Spleen (tissue), 7 donors: ENCODE measurements around the gene TNFAIP2.

Source experiments
- CTCF ChIP-seq, 11 experiments: fragments of 200-600 bp in 7 of 11; fragments of 450-650 bp in 4 of 11; sonication (generic) in 4 of 11; IDR thresholded peaks in 8 of 11; conservative IDR thresholded peaks in 3 of 11; 1 replicate in 7 of 11; 2 replicates in 4 of 11; pipeline versions ENCODE4 v1.4.0 to v1.8.0; 2016 to 2021; ENCODE audit warnings: antibody characterized with exemption in 11 of 11, inconsistent platforms in 4 of 11, mild to moderate bottlenecking in 1 of 11
- POLR2A ChIP-seq, 3 donors: fragments of 450-650 bp; IDR thresholded peaks; one replicate each; pipeline ENCODE4 v1.5.1; 2017; ENCODE audit warnings: antibody characterized with exemption in 3 of 3, mild to moderate bottlenecking in 1 of 3
- POLR2AphosphoS5 ChIP-seq, 3 donors: sonication (generic); formaldehyde crosslinking; IDR thresholded peaks; one replicate each; pipeline ENCODE4 v1.5.1; 2017; ENCODE audit warnings: antibody characterized with exemption in 3 of 3
- donor health status: DM: no; HTN: no; CAD: no; lungs with moderate emphysema.
- donor health status: DM: no; HTN: no; CAD: no.
- donor health status: DM: no; HTN: no; CAD: no.

- no peak for TF ChIP-seq POLR2A (IDR thresholded peaks at IDR 0.05)
- no peak for TF ChIP-seq CTCF (IDR thresholded peaks at IDR 0.05 in 8 of 11, conservative IDR thresholded peaks at IDR 0.05 in 3 of 11)
- TF ChIP-seq POLR2AphosphoS5 (IDR thresholded peaks at IDR 0.05): no peak
Measured at GRCh38 chr14:103158688-103159087, 35.4 kb downstream of the TNFAIP2 start.
